Gastroesophageal sphincter (tissue), 3 donors: ENCODE measurements around the gene ASB18.

ENCODE experiments used
- CTCF ChIP-seq, 4 experiments: fragments of 200-600 bp in 2 of 4; fragments of 450-650 bp in 2 of 4; sonication (generic) in 1 of 4; IDR thresholded peaks; one replicate each; pipeline ENCODE4 v1.5.1; 2017 to 2019; ENCODE audit warnings: antibody characterized with exemption in 4 of 4, mild to moderate bottlenecking in 2 of 4, moderate library complexity in 2 of 4
- POLR2A ChIP-seq, 2 donors: fragments of 450-650 bp; IDR thresholded peaks; one replicate each; pipeline ENCODE4 v1.6.1; 2017; ENCODE audit warnings: antibody characterized with exemption in 2 of 2, mild to moderate bottlenecking in 2 of 2, moderate library complexity in 1 of 2

GRCh38 chr2:236180076-236180816 lies 84.0 kb downstream of the ASB18 start:
- TF ChIP-seq CTCF (IDR thresholded peaks at IDR 0.05) (no peak), POLR2A (IDR thresholded peaks at IDR 0.05) (no peak)
